Adrenal gland (tissue), 12 donors: ENCODE data around the gene KCND2. TPM values are rescaled to one million over a fixed set of nuclear protein-coding genes. Genes with fewer than 3 reads are reported as not detected.

Source experiments
- DNase-seq, 7 donors: peaks; one replicate each; pipeline ENCODE4 v3.0.0-alpha.2; 2019 to 2020
- H3K27ac ChIP-seq, 5 donors: fragments of 200-600 bp; sonication (generic) in 4 of 5; 1 replicate in 3 of 5; 2 replicates in 2 of 5; pipeline versions ENCODE4 v1.5.1 to v1.8.0; 2016 to 2020; ENCODE audit warnings: mild to moderate bottlenecking in 1 of 5
- H3K27me3 ChIP-seq: fragments of 200-600 bp; 2 replicates; pipeline ENCODE4 v1.8.0; 2021
- H3K36me3 ChIP-seq, 2 donors: fragments of 200-600 bp; replicated peaks in 1 of 2; 1 replicate in 1 of 2; 2 replicates in 1 of 2; pipeline versions ENCODE4 v1.5.1 to v1.8.0; 2018 to 2022
- H3K4me1 ChIP-seq, 2 donors: fragments of 200-600 bp; replicated peaks in 1 of 2; 1 replicate in 1 of 2; 2 replicates in 1 of 2; pipeline versions ENCODE4 v1.5.1 to v1.8.0; 2018 to 2021
- H3K4me3 ChIP-seq, 4 donors: fragments of 200-600 bp; sonication (generic) in 3 of 4; one replicate each; pipeline ENCODE4 v1.5.1; 2016 to 2018
- H3K9me3 ChIP-seq, 3 donors: fragments of 200-600 bp; sonication (generic) in 1 of 3; replicated peaks in 1 of 3; 1 replicate in 2 of 3; 2 replicates in 1 of 3; pipeline versions ENCODE4 v1.5.1 to v1.8.0; 2016 to 2021
- POLR2A ChIP-seq, 2 donors: fragments of 450-650 bp; IDR thresholded peaks; one replicate each; pipeline ENCODE4 v1.6.1; 2017; ENCODE audit warnings: antibody characterized with exemption in 2 of 2, mild to moderate bottlenecking in 2 of 2, moderate library complexity in 1 of 2
- WGBS, 4 donors: extraction: QIAGEN DNeasy Blood & Tissue Kit in 2 of 4; methylation state at CpG; one replicate each; pipeline versions ENCODE4 v1.1.5 to v1.1.7; 2013 to 2017; 5-methylcytosine and 5-hydroxymethylcytosine counted together
- intact Hi-C, 2 donors: fragments of 100-400 bp; cut with DNase I; formaldehyde crosslinking; loops; one replicate each; pipeline versions ENCODE4 v1.14.1 to v1.15.0; 2022 to 2023
- polyA plus RNA-seq, 3 donors: library from polyadenylated mRNA; stranded (reverse); fragments of 200-250 nt in 2 of 3; fragments of 350-450 nt in 1 of 3; fragmentation: Illumina TruSeq in 1 of 3; extraction: RNeasy Lipid Tissue Mini Kit (QIAGEN cat#74804) in 1 of 3; gene quantifications; one replicate each; pipeline ENCODE4 v1.2.3, GENCODE V29; 2013 to 2014
- total RNA-seq, 9 donors: library from RNA; depleted of rRNA in 4 of 9; stranded (reverse); fragments of >200 nt in 4 of 9; fragments of 120-200 nt in 1 of 9; fragmentation: NEBNext Ultra II Directional in 1 of 9; extraction: Animal tissue kit (Norgen Biotek cat#: 25700) in 1 of 9; gene quantifications; one replicate each; pipeline versions ENCODE4 v1.1.0 to v1.2.4, GENCODE V29; 2013 to 2023
- TF ChIP-seq, protein P1 (sequence below), 6 experiments: fragments of 450-650 bp in 4 of 6; fragments of 200-600 bp in 2 of 6; sonication (generic) in 1 of 6; IDR thresholded peaks; 1 replicate in 5 of 6; 2 replicates in 1 of 6; pipeline versions ENCODE4 v1.5.1 to v1.8.0; 2016 to 2021; ENCODE audit warnings: antibody characterized with exemption in 6 of 6, mild to moderate bottlenecking in 2 of 6, moderate library complexity in 1 of 6
- donor health status: healthy with polysubstance abuse.
- donor health status: Bipolar disorder and iron deficiency.
- donor health status: DM: yes; HTN: yes; CAD: no.
- donor health status: DM: no; HTN: no; CAD: no.
- donor health status: DM: no; HTN: no; CAD: no.
- donor health status: DM: yes; HTN: yes; CAD: no.

Gene KCND2
- total and polyA plus RNA-seq, 12 donors: 0.24 to 3.0 (median 0.81) TPM

DNA sequence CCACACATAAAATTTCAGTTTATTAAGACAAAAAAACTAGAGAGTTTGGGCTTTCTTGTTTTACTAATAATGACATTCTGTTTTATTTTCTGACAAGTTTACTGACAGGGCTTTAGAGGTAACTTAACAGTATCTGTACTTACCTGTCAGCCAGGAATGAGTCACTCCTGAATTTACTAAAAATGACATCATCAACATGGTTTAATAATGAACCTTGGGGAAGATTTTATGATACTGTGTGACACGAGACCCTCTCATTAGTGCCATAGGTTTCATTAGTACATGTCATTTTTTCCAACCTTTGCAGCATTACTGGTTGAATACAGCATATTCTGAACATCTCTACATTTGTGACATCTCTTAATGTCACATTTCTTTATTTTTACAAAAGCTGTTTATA is 131.1 kb downstream of the KCND2 start:
- Histone ChIP-seq H3K4me3 (no peak overlapping the region), H3K9me3 (no peaks in the 10 kb centered on the region), H3K4me1 (no peaks in the 10 kb centered on the region), H3K36me3 (no peaks in the 10 kb centered on the region), H3K27ac (no peak overlapping the region), H3K27me3 (no peaks in the 10 kb centered on the region)
- 63 to 75% (median 70%) methylated on average over 1 of the region's 1 CpG for WGBS, 4 donors
- no peak for TF ChIP-seq POLR2A (IDR thresholded peaks at IDR 0.05)
- TF ChIP-seq, protein P1, sequence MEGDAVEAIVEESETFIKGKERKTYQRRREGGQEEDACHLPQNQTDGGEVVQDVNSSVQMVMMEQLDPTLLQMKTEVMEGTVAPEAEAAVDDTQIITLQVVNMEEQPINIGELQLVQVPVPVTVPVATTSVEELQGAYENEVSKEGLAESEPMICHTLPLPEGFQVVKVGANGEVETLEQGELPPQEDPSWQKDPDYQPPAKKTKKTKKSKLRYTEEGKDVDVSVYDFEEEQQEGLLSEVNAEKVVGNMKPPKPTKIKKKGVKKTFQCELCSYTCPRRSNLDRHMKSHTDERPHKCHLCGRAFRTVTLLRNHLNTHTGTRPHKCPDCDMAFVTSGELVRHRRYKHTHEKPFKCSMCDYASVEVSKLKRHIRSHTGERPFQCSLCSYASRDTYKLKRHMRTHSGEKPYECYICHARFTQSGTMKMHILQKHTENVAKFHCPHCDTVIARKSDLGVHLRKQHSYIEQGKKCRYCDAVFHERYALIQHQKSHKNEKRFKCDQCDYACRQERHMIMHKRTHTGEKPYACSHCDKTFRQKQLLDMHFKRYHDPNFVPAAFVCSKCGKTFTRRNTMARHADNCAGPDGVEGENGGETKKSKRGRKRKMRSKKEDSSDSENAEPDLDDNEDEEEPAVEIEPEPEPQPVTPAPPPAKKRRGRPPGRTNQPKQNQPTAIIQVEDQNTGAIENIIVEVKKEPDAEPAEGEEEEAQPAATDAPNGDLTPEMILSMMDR (IDR thresholded peaks at IDR 0.05): no peak
- intact Hi-C loops: no loop called here
- no peak for DNase-seq

DNA sequence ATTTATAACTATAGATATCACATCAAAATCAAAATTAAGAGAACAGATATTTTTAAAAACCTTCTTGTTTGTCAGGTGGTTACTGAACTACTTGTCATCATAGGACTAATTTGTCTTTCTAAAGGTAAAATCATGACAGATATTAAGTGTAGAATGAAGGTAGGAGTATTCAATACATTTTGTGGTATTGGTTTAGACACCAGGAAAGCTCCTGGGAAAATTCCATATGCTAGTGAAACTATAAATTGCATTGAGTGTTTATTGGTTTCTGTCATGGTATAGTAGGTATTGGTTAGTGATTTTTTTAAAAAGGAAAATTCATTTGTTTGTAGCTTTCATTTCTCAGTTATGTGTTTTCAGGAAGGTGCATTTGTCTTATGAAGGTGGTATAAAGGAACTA is 132.7 kb downstream of the KCND2 start:
- DNase-seq: no peak
- TF ChIP-seq POLR2A (IDR thresholded peaks at IDR 0.05): no peak
- TF ChIP-seq, protein P1 (IDR thresholded peaks at IDR 0.05): no peak
- Histone ChIP-seq H3K9me3 (no peaks in the 10 kb centered on the region), H3K27ac (no peak overlapping the region), H3K27me3 (no peaks in the 10 kb centered on the region), H3K4me3 (no peak overlapping the region), H3K36me3 (no peaks in the 10 kb centered on the region), H3K4me1 (no peaks in the 10 kb centered on the region)
- intact Hi-C loops: no loop called here

DNA sequence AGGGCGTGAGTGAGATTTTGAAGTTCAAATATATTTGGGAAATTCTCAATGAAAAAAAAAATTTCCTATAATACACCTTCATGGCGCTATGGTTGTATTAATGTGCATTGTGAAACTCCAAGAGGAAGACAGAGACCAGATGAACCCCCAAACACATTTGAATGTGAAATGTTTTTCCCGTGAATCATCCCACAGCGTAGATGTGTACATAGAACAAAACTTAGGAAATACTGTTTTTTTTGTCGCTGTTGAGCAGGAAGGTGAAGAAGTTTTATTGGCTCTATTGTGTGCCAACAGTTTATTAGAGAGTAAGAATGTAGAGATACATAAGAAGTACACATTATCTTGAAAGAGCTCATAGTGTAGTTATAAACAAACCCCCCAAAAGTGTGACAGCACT is 134.0 kb downstream of the KCND2 start:
- intact Hi-C loops: no loop called here
- H3K4me3 ChIP-seq: no peak overlapping the region

DNA sequence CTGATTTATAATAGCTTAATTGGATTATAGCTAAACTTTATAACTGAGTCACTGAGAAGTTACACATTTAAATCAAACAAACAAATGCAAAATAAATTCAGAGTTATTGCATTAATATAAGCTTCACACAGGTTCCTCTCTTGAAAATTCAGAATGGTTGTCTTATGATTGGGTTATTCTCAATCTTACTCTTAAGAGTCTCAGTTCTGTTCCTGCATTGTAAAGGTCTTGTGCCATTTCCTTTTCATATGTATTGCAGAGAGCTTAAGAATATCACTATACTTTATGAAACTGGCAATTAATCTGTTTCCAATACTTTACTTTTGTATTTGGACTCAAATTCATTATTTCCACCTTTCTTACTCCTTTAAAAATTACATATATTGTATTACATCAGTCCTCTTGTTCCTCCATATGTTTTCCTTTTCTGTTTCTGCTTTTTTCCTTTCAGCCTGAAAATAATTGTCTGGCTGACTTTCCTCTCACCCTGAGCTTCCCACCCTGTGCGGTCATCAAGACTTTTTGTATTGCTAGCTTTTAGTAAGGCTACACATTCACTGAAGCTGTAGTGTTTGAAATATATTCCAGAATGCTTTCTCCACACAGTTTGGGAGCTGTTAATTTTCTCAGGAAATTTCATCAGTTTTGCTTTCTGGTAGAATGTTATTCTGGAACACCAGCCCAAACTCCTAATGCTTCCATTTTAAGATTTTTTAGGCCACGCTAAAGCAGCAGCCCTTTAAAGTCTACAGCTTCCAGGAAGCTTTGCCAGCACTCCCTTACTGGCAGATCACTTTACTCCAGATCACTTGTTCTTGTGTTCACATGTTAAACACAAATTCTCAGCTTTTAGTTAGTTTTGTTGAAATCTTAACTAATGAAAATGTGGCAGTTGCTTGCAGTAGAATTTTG is 139.4 kb downstream of the KCND2 start:
- Histone ChIP-seq H3K4me1 (no peaks in the 10 kb centered on the region), H3K27me3 (no peaks in the 10 kb centered on the region), H3K36me3 (no peaks in the 10 kb centered on the region), H3K4me3 (no peak overlapping the region), H3K27ac (no peak overlapping the region), H3K9me3 (peaks cover 0 to 7% (median 0%) of the 10 kb centered on the region in 3 donors)
- no peak for DNase-seq
- intact Hi-C loops: no loop called here
- TF ChIP-seq, protein P1 (IDR thresholded peaks at IDR 0.05): no peak
- TF ChIP-seq POLR2A (IDR thresholded peaks at IDR 0.05): no peak
- 58 to 67% (median 65%) methylated on average over 2 of the region's 2 CpGs for WGBS, 4 donors

More for the DNA sequence above, 134.0 kb downstream of the KCND2 start:
- 88 to 93% (median 88%) methylated on average over 5 of the region's 5 CpGs for WGBS, 4 donors
- no peaks in the 10 kb centered on the region for H3K27me3 ChIP-seq
- TF ChIP-seq, protein P1 (IDR thresholded peaks at IDR 0.05): no peak
- no peak for TF ChIP-seq POLR2A (IDR thresholded peaks at IDR 0.05)
- H3K36me3 ChIP-seq: no peaks in the 10 kb centered on the region
- H3K27ac ChIP-seq: no peak overlapping the region
- no peaks in the 10 kb centered on the region for H3K9me3 ChIP-seq
- H3K4me1 ChIP-seq: no peaks in the 10 kb centered on the region
- no peak for DNase-seq
